GM18505 (cell line): ENCODE data around the gene MAP1B.

Experiments used
- ATAC-seq: cut with Tn5 transposase; IDR thresholded peaks from one replicate; pipeline ENCODE4 v1.9.1; 2021; ENCODE audit not compliant: unreplicated experiment
- POLR2A ChIP-seq: IDR thresholded peaks from 4 replicates; pipeline ENCODE4 v1.6.1; 2011; ENCODE audit warnings: borderline replicate concordance; ENCODE audit not compliant: insufficient read depth, insufficient read length; ENCODE audit errors: extremely low read depth

The MAP1B gene

GRCh38 chr5:72151169-72151568, 43.9 kb downstream of the MAP1B start:
- TF ChIP-seq POLR2A: no peak
- ATAC-seq: no peak

- no peak for TF ChIP-seq POLR2A
- no peak for ATAC-seq
These were observed 44.4 kb downstream of the MAP1B start for GRCh38 chr5:72151646-72152045.

GRCh38 chr5:72152545-72152944, 45.3 kb downstream of the MAP1B start:
- no peak for TF ChIP-seq POLR2A
- no peak for ATAC-seq

- ATAC-seq: no peak
These were observed 46.3 kb downstream of the MAP1B start for GRCh38 chr5:72153551-72153950.

GRCh38 chr5:72154076-72154756, 46.9 kb downstream of the MAP1B start:
- no peak for ATAC-seq

More at GRCh38 chr5:72153551-72153950, 46.3 kb downstream of the MAP1B start:
- TF ChIP-seq POLR2A: no peak

GRCh38 chr5:72156946-72157624, 49.8 kb downstream of the MAP1B start:
- TF ChIP-seq POLR2A: no peak
- no peak for ATAC-seq

More at GRCh38 chr5:72154076-72154756, 46.9 kb downstream of the MAP1B start:
- no peak for TF ChIP-seq POLR2A

GRCh38 chr5:72157625-72157962, 50.3 kb downstream of the MAP1B start:
- TF ChIP-seq POLR2A: no peak
- ATAC-seq: no peak

- TF ChIP-seq POLR2A: no peak
- ATAC-seq: no peak
These were observed 52.2 kb downstream of the MAP1B start for GRCh38 chr5:72159501-72159911.

- no peak for ATAC-seq
- no peak for TF ChIP-seq POLR2A
These were observed 53.1 kb downstream of the MAP1B start for GRCh38 chr5:72160329-72160728.

- ATAC-seq: no peak
- TF ChIP-seq POLR2A: no peak
These were observed 53.7 kb downstream of the MAP1B start for GRCh38 chr5:72160959-72161358.

GRCh38 chr5:72161951-72162350, 54.7 kb downstream of the MAP1B start:
- ATAC-seq: no peak

GRCh38 chr5:72163349-72163983, 56.2 kb downstream of the MAP1B start:
- ATAC-seq: no peak
- TF ChIP-seq POLR2A: no peak

More at GRCh38 chr5:72161951-72162350, 54.7 kb downstream of the MAP1B start:
- TF ChIP-seq POLR2A: no peak

GRCh38 chr5:72166070-72166979, 59.0 kb downstream of the MAP1B start:
- ATAC-seq: no peak
- no peak for TF ChIP-seq POLR2A

- no peak for ATAC-seq
- no peak for TF ChIP-seq POLR2A
These were observed 60.0 kb downstream of the MAP1B start for GRCh38 chr5:72167257-72167656.

- no peak for ATAC-seq
- no peak for TF ChIP-seq POLR2A
These were observed 60.5 kb downstream of the MAP1B start for GRCh38 chr5:72167804-72168203.
